Vagina (tissue), 2 donors: ENCODE results near the gene CLIC1.
A peak's percentile ranks its signal among the peaks of the same experiment; 100 is the strongest.

Experiments used
- CTCF ChIP-seq, 3 experiments: fragments of 450-650 bp in 2 of 3; fragments of 200-600 bp in 1 of 3; sonication (generic) in 1 of 3; IDR thresholded peaks; one replicate each; pipeline ENCODE4 v1.5.1; 2017 to 2019; ENCODE audit warnings: antibody characterized with exemption in 3 of 3, mild to moderate bottlenecking in 2 of 3, moderate library complexity in 2 of 3
- POLR2A ChIP-seq, 2 donors: fragments of 450-650 bp; IDR thresholded peaks; one replicate each; pipeline ENCODE4 v1.6.1; 2017; ENCODE audit warnings: antibody characterized with exemption in 2 of 2, mild to moderate bottlenecking in 2 of 2, moderate library complexity in 2 of 2

- TF ChIP-seq CTCF (IDR thresholded peaks at IDR 0.05): peak in 1 of 3 experiments; percentile 22
- TF ChIP-seq POLR2A (IDR thresholded peaks at IDR 0.05): peak; percentile 94 to 98
Measured at GRCh38 chr6:31702819-31703716, 33.3 kb downstream of the CLIC1 start, which contains the start of gene ABHD16A.
